ENCODE measurements around the gene RHBDD1. TPM values are rescaled to one million over a fixed set of nuclear protein-coding genes. Genes with fewer than 3 reads are reported as not detected.

RHBDD1 gene
- total RNA-seq, 1 experiment from 2014 or later, result 28.0 TPM

GRCh38 chr2:226875438-226876225 lies 39.8 kb downstream of the RHBDD1 start:
- H3K4me1 ChIP-seq (ENCODE audit: insufficient read depth, low read length, poor library complexity, severe bottlenecking), result no peaks in the 10 kb centered on the region
- CTCF ChIA-PET, result no interaction called here
- H3K27ac ChIP-seq (ENCODE audit: low read depth, low read length, poor library complexity, severe bottlenecking), result no peak overlapping the region
- POLR2A ChIA-PET (ENCODE audit: low non-redundant PET), result no interaction called here
- BruUV-seq (replicated peaks), result no TSS peak
- H3K36me3 ChIP-seq (ENCODE audit: insufficient read depth, low read length, poor library complexity, severe bottlenecking), result no peaks in the 10 kb centered on the region
- H3K9me3 ChIP-seq (ENCODE audit: low read depth, low read length, poor library complexity, severe bottlenecking), result no peaks in the 10 kb centered on the region
- no peak overlapping the region for H3K4me3 ChIP-seq (ENCODE audit: low read depth, low read length, poor library complexity, severe bottlenecking)
- DNase-seq (ENCODE audit: low spot score), result no peak
- TF ChIP-seq CTCF (conservative IDR thresholded peaks at IDR 0.05; ENCODE audit: low read depth, low read length), result no peak
- intact Hi-C loops (cut with micrococcal nuclease; ENCODE audit: unreplicated experiment), result no loop called here
- H3K27me3 ChIP-seq (replicated peaks; ENCODE audit: insufficient read depth, low read depth, low read length, poor library complexity), result no peaks in the 10 kb centered on the region

DNA sequence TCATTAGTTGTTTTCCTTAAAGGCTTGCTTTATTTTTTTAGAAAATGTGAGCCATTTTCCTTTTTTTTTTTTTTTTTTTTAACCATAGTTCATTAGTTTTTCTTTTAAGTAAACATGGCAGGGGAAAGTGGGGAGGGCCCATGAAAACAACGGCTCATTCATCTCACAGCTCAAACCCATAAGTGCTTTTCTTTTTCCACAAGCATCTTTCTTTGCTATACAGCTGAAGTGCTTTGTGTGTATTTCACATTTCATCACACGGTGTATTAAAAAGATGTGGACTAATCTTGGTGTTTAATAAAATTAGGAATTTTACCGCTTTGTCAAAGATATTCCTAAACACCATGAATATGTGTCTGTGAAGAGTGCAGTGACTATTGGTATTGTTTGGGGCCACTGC lies 41.6 kb downstream of the RHBDD1 start:
- POLR2A ChIA-PET (ENCODE audit: low non-redundant PET), result no interaction called here
- TF ChIP-seq EZH2 (IDR thresholded peaks at IDR 0.05; ENCODE audit: borderline replicate concordance, low read depth, low read length, poor library complexity, severe bottlenecking), result no peak
- no peak for TF ChIP-seq CTCF (conservative IDR thresholded peaks at IDR 0.05; ENCODE audit: low read depth, low read length)
- Histone ChIP-seq H3K36me3 (ENCODE audit: insufficient read depth, low read length, poor library complexity, severe bottlenecking) (no peaks in the 10 kb centered on the region), H3K4me1 (ENCODE audit: insufficient read depth, low read length, poor library complexity, severe bottlenecking) (no peaks in the 10 kb centered on the region), H3K9me3 (ENCODE audit: low read depth, low read length, poor library complexity, severe bottlenecking) (no peaks in the 10 kb centered on the region), H3K4me3 (ENCODE audit: low read depth, low read length, poor library complexity, severe bottlenecking) (no peak overlapping the region), H3K27me3 (replicated peaks; ENCODE audit: insufficient read depth, low read depth, low read length, poor library complexity) (no peaks in the 10 kb centered on the region), H3K27ac (ENCODE audit: low read depth, low read length, poor library complexity, severe bottlenecking) (no peak overlapping the region)
- CTCF ChIA-PET, result no interaction called here
- intact Hi-C loops (cut with micrococcal nuclease; ENCODE audit: unreplicated experiment), result no loop called here
- BruUV-seq (replicated peaks), result no TSS peak
- DNase-seq (ENCODE audit: low spot score), result no peak

DNA sequence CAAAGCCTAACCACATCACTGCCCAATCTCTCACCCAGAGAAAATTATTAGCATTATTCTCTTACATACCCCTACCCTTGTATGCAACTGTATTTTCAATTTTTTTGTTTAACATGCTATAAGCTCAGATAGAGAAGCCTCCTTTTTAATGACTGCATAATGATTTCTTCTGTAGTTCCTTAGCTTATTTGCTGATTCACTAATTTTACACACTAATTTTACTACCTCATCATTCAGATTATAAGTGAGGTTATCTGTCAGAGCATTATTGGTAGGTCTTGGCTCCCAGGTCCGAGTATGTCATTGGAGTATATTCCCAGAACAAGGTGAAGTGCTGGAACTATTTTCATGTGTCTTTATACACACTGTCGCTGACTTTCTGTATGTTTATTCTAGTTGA lies 45.4 kb downstream of the RHBDD1 start:
- no TSS peak for BruUV-seq (replicated peaks)
- TF ChIP-seq EZH2 (IDR thresholded peaks at IDR 0.05; ENCODE audit: borderline replicate concordance, low read depth, low read length, poor library complexity, severe bottlenecking) (no peak), CTCF (conservative IDR thresholded peaks at IDR 0.05; ENCODE audit: low read depth, low read length) (no peak)
- Histone ChIP-seq H3K36me3 (ENCODE audit: insufficient read depth, low read length, poor library complexity, severe bottlenecking) (no peaks in the 10 kb centered on the region), H3K4me3 (ENCODE audit: low read depth, low read length, poor library complexity, severe bottlenecking) (no peak overlapping the region), H3K9me3 (ENCODE audit: low read depth, low read length, poor library complexity, severe bottlenecking) (no peaks in the 10 kb centered on the region), H3K27ac (ENCODE audit: low read depth, low read length, poor library complexity, severe bottlenecking) (no peak overlapping the region), H3K27me3 (replicated peaks; ENCODE audit: insufficient read depth, low read depth, low read length, poor library complexity) (no peaks in the 10 kb centered on the region), H3K4me1 (ENCODE audit: insufficient read depth, low read length, poor library complexity, severe bottlenecking) (no peaks in the 10 kb centered on the region)
- no peak for DNase-seq (ENCODE audit: low spot score)
- POLR2A ChIA-PET (ENCODE audit: low non-redundant PET), result no interaction called here
- intact Hi-C loops (cut with micrococcal nuclease; ENCODE audit: unreplicated experiment), result no loop called here
- CTCF ChIA-PET, result no interaction called here

All from A673 (cell line).